IMR-90 (cell line): ENCODE measurements around the gene KIF21A. TPM values are rescaled to one million over a fixed set of nuclear protein-coding genes. Genes with fewer than 3 reads are reported as not detected.

Experiments
- ATAC-seq: fragments of 200-7000 bp; cut with Tn5 transposase; 2 replicates; pipeline ENCODE4 v1.9.1; 2020; ENCODE audit warnings: low read depth, mild to moderate bottlenecking, moderate library complexity
- BruUV-seq: library from RNA; stranded (reverse); fragments of 400-500 nt; replicated peaks from 2 replicates; lab custom pipeline; 2021; lab: Mats Ljungman, UMichigan
- CTCF ChIA-PET: fragments of 300-600 bp; formaldehyde crosslinking; extraction: SDS; loops from one replicate; lab custom pipeline; 2021; ENCODE audit warnings: antibody characterized with exemption; lab: Yijun Ruan, JAX
- POLR2A ChIA-PET: fragments of 300-600 bp; sonication (Branson Sonifier 250); formaldehyde crosslinking; loops from one replicate; lab custom pipeline; 2022; ENCODE audit warnings: antibody characterized with exemption; ENCODE audit not compliant: unreplicated experiment; lab: Charles Lee
- DNase-seq: peaks from one replicate; pipeline ENCODE4 v3.0.0; 2013
- H2AFZ ChIP-seq: replicated peaks from 2 replicates; pipeline ENCODE3; 2013; ENCODE audit warnings: low read length, mild to moderate bottlenecking; ENCODE audit not compliant: poor library complexity
- H2AK5ac ChIP-seq: 2 replicates; pipeline ENCODE4 v1.6.1; 2013; ENCODE audit warnings: low read depth, low read length, inconsistent platforms
- H2AK9ac ChIP-seq: replicated peaks from 2 replicates; pipeline ENCODE3; 2013; ENCODE audit warnings: mild to moderate bottlenecking, low read depth, low read length, moderate library complexity; ENCODE audit not compliant: poor library complexity
- H2BK120ac ChIP-seq: 2 replicates; pipeline ENCODE4 v1.6.1; 2013; ENCODE audit warnings: low read depth, low read length, inconsistent platforms
- H2BK15ac ChIP-seq: 3 replicates; pipeline ENCODE4 v1.6.1; 2013; ENCODE audit warnings: low read depth, low read length, inconsistent platforms
- H2BK20ac ChIP-seq: 2 replicates; pipeline ENCODE4 v1.6.1; 2013; ENCODE audit warnings: low read depth, mild to moderate bottlenecking, inconsistent platforms, low read length, moderate library complexity
- H2BK5ac ChIP-seq: 2 replicates; pipeline ENCODE4 v1.6.1; 2013; ENCODE audit warnings: mild to moderate bottlenecking, low read depth, low read length, inconsistent platforms; ENCODE audit not compliant: poor library complexity, severe bottlenecking
- H3K14ac ChIP-seq: replicated peaks from 2 replicates; pipeline ENCODE4 v1.6.1; 2013; ENCODE audit warnings: low read depth, low read length, inconsistent platforms
- H3K18ac ChIP-seq: 2 replicates; pipeline ENCODE4 v1.6.1; 2013; ENCODE audit warnings: low read depth, low read length, control low read depth
- H3K23ac ChIP-seq: 2 replicates; pipeline ENCODE4 v1.6.1; 2013; ENCODE audit warnings: low read depth, low read length, inconsistent platforms
- H3K27ac ChIP-seq: 2 replicates; pipeline ENCODE4 v1.5.1; 2013; ENCODE audit warnings: mild to moderate bottlenecking, control low read depth, low read length; ENCODE audit not compliant: insufficient read depth
- H3K27me3 ChIP-seq: 2 replicates; pipeline ENCODE4 v1.6.1; 2013; ENCODE audit warnings: low read length; ENCODE audit not compliant: control insufficient read depth, insufficient read depth
- H3K36me3 ChIP-seq: 2 replicates; pipeline ENCODE4 v1.6.1; 2013; ENCODE audit warnings: low read length, mixed read lengths; ENCODE audit not compliant: control insufficient read depth, insufficient read depth
- H3K4ac ChIP-seq: 2 replicates; pipeline ENCODE4 v1.6.1; 2013; ENCODE audit warnings: low read depth, low read length, inconsistent platforms
- H3K4me1 ChIP-seq: 2 replicates; pipeline ENCODE4 v1.6.1; 2013; ENCODE audit warnings: low read length, mixed read lengths; ENCODE audit not compliant: control insufficient read depth, insufficient read depth
- H3K4me2 ChIP-seq: 2 replicates; pipeline ENCODE4 v1.6.1; 2013; ENCODE audit warnings: low read depth, mild to moderate bottlenecking, control low read depth, low read length, moderate library complexity
- H3K4me3 ChIP-seq: 2 replicates; pipeline ENCODE4 v1.5.1; 2013; ENCODE audit warnings: low read depth, mild to moderate bottlenecking, control low read depth, low read length, moderate library complexity; ENCODE audit not compliant: insufficient read depth
- H3K56ac ChIP-seq: 2 replicates; pipeline ENCODE4 v1.6.1; 2013; ENCODE audit warnings: low read length, inconsistent platforms; ENCODE audit not compliant: insufficient read depth; ENCODE audit errors: extremely low read depth
- H3K79me1 ChIP-seq, 2 experiments: 2 replicates each; pipeline ENCODE4 v1.6.1; 2013; ENCODE audit warnings: low read length in 2 of 2, inconsistent platforms in 1 of 2, low read depth in 1 of 2
- H3K9ac ChIP-seq: 2 replicates; pipeline ENCODE4 v1.6.1; 2013; ENCODE audit warnings: low read depth, low read length, control low read depth
- H3K9me1 ChIP-seq: 2 replicates; pipeline ENCODE4 v1.6.1; 2013; ENCODE audit warnings: low read length, inconsistent platforms; ENCODE audit not compliant: insufficient read depth
- H3K9me3 ChIP-seq: 2 replicates; pipeline ENCODE4 v1.6.1; 2013; ENCODE audit warnings: low read length; ENCODE audit not compliant: control insufficient read depth, insufficient read depth
- H4K20me1 ChIP-seq: 2 replicates; pipeline ENCODE4 v1.6.1; 2013; ENCODE audit warnings: low read length, inconsistent platforms; ENCODE audit not compliant: insufficient read depth
- H4K5ac ChIP-seq: 2 replicates; pipeline ENCODE4 v1.6.1; 2013; ENCODE audit warnings: mild to moderate bottlenecking, low read depth, low read length, control low read depth
- H4K8ac ChIP-seq, 2 experiments: 2 replicates each; pipeline ENCODE4 v1.6.1; 2013; ENCODE audit warnings: low read depth in 2 of 2, low read length in 2 of 2, control low read depth in 1 of 2, inconsistent platforms in 1 of 2
- H4K91ac ChIP-seq: 2 replicates; pipeline ENCODE4 v1.6.1; 2013; ENCODE audit warnings: low read depth, low read length, inconsistent platforms; ENCODE audit not compliant: insufficient read depth
- CTCF ChIP-seq: conservative IDR thresholded peaks from 2 replicates; pipeline ENCODE4 v1.5.1; 2012; ENCODE audit warnings: mild to moderate bottlenecking, low read depth, low read length, improper control_type of control experiment
- ELK1 ChIP-seq: fragments of 150-350 bp; IDR thresholded peaks from 2 replicates; pipeline ENCODE4 v1.6.1; 2016; ENCODE audit warnings: low read depth, mild to moderate bottlenecking, low read length, moderate library complexity, borderline replicate concordance
- FOS ChIP-seq: fragments of 150-350 bp; IDR thresholded peaks from 2 replicates; pipeline ENCODE4 v1.6.1; 2016; ENCODE audit warnings: low read depth, low read length
- MAZ ChIP-seq: IDR thresholded peaks from 2 replicates; pipeline ENCODE4 v1.6.1; 2012; ENCODE audit warnings: low read depth, mild to moderate bottlenecking, low read length, improper control_type of control experiment, moderate library complexity, borderline replicate concordance
- MXI1 ChIP-seq: IDR thresholded peaks from 2 replicates; pipeline ENCODE4 v1.6.1; 2012; ENCODE audit warnings: low read depth, mild to moderate bottlenecking, low read length, moderate library complexity, borderline replicate concordance
- NFE2L2 ChIP-seq: fragments of 150-350 bp; IDR thresholded peaks from 2 replicates; pipeline ENCODE4 v1.6.1; 2016; ENCODE audit warnings: low read depth, mild to moderate bottlenecking, low read length
- POLR2A ChIP-seq: IDR thresholded peaks from 2 replicates; pipeline ENCODE4 v1.6.1; 2012; ENCODE audit warnings: mild to moderate bottlenecking, low read depth, low read length
- RAD21 ChIP-seq: IDR thresholded peaks from 2 replicates; pipeline ENCODE4 v1.6.1; 2012; ENCODE audit warnings: low read length, improper control_type of control experiment
- RCOR1 ChIP-seq: IDR thresholded peaks from 2 replicates; pipeline ENCODE4 v1.6.1; 2012; ENCODE audit warnings: mild to moderate bottlenecking, low read length, improper control_type of control experiment; ENCODE audit not compliant: insufficient replicate concordance
- RFX5 ChIP-seq: IDR thresholded peaks from 2 replicates; pipeline ENCODE4 v1.8.0; 2012; ENCODE audit warnings: low read depth, mild to moderate bottlenecking, low read length, moderate library complexity
- SMC3 ChIP-seq: fragments of 150-350 bp; IDR thresholded peaks from 2 replicates; pipeline ENCODE4 v1.6.1; 2016; ENCODE audit warnings: low read depth, mild to moderate bottlenecking, antibody characterized with exemption, low read length, moderate library complexity
- USF2 ChIP-seq: fragments of 150-350 bp; IDR thresholded peaks from 2 replicates; pipeline ENCODE4 v1.6.1; 2017; ENCODE audit warnings: mild to moderate bottlenecking, antibody characterized with exemption, low read length, low read depth
- WGBS, 2 experiments: methylation state at CpG; one replicate each; pipeline versions ENCODE4 v1.1.5 to v1.1.7; 2013; ENCODE audit warnings: missing lambda C conversion rate in 2 of 2; ENCODE audit not compliant: insufficient read length in 1 of 2; ENCODE audit errors: extremely low coverage in 2 of 2; 5-methylcytosine and 5-hydroxymethylcytosine counted together
- dilution Hi-C: fragments of 300-500 bp; cut with HindIII; formaldehyde crosslinking; loops from one replicate; pipeline ENCODE4 v1.14.3; 2018; ENCODE audit warnings: low sequenced_read_pairs; ENCODE audit not compliant: unreplicated experiment
- in situ Hi-C: fragments of 300-500 bp; cut with MboI; formaldehyde crosslinking; loops from 3 replicates; pipeline ENCODE4 v1.14.3; 2019; ENCODE audit warnings: low sequenced_read_pairs, inconsistent platforms, mixed read lengths
- intact Hi-C: fragments of 100-400 bp; cut with micrococcal nuclease; formaldehyde crosslinking; loops from 2 replicates; pipeline ENCODE4 v1.10.0; 2022
- polyA plus RNA-seq, 3 experiments: library from polyadenylated mRNA; depleted of rRNA; stranded (reverse); fragments of >200 nt; gene quantifications; 2 replicates each; pipeline ENCODE4 v1.2.3, GENCODE V29; 2012; ENCODE audit warnings: low replicate concordance in 1 of 3
- total RNA-seq: library from RNA; depleted of rRNA; stranded (reverse); fragments of >200 nt; gene quantifications from 2 replicates; pipeline ENCODE4 v1.2.3, GENCODE V29; 2012

Gene KIF21A
- total and polyA plus RNA-seq, 2 of the 4 experiments (the other 2 are of a cell fraction) = 0.38 to 1.1 TPM

GRCh38 chr12:39332661-39333175 lies 110.2 kb downstream of the KIF21A start:
- Histone ChIP-seq H3K9me3 (0 out of 2 replicates have a peak, but pooled peaks cover 2% of the 10 kb centered on the region), H2BK120ac (no peak overlapping the region), H3K23ac (no peak overlapping the region), H3K14ac (no peak overlapping the region), H3K4ac (no peak overlapping the region), H4K8ac (no peak overlapping the region), H3K9me1 (no peaks in the 10 kb centered on the region), H2BK20ac (no peak overlapping the region), H4K91ac (no peak overlapping the region), H3K4me1 (no peaks in the 10 kb centered on the region), H2AFZ (no peak overlapping the region), H3K36me3 (no peaks in the 10 kb centered on the region), H2AK5ac (no peak overlapping the region), H3K18ac (no peak overlapping the region), H2AK9ac (no peak overlapping the region), H3K4me3 (no peak overlapping the region), H3K56ac (no peak overlapping the region), H3K27ac (no peak overlapping the region), H3K4me2 (no peak overlapping the region), H3K27me3 (no peaks in the 10 kb centered on the region), H3K9ac (no peak overlapping the region), H4K20me1 (no peaks in the 10 kb centered on the region), H2BK15ac (no peak overlapping the region), H3K79me1 (no peaks in the 10 kb centered on the region), H2BK5ac (no peak overlapping the region), H4K5ac (no peak overlapping the region)
- WGBS, 2 experiments = 81% methylated on average over 3 of the region's 12 CpGs; no CpG with 5 or more reads in 1 of the 2 experiments
- ATAC-seq (no peak), DNase-seq (no peak)
- BruUV-seq = no TSS peak
- TF ChIP-seq CTCF (no peak), MXI1 (no peak), USF2 (no peak), NFE2L2 (no peak), RCOR1 (no peak), SMC3 (no peak), MAZ (no peak), RFX5 (no peak), FOS (no peak), RAD21 (no peak), POLR2A (no peak), ELK1 (no peak)
- CTCF ChIA-PET = interaction anchor here (0.9 kb wide), 1 partner anchor 9 kb away, joined by 3 read pairs; no protein-coding TSS in a partner anchor
- dilution Hi-C loops (no loop called here), intact Hi-C loops (loop anchor here (10.0 kb wide), 1 partner anchor 58 kb away; no protein-coding TSS in a partner anchor), in situ Hi-C loops (no loop called here)
- POLR2A ChIA-PET = no interaction called here
